CD4-positive, alpha-beta T cell treated with Interleukin-2 at 100 ng/mL for 4 hours (primary cell): ENCODE measurements around the gene BCL10.
"Not testable (repeated sequence)": the region's sequence is repeated elsewhere in the genome, so short reads cannot be mapped to it uniquely, and the experiment has no call there.

Experiments
- DNase-seq: peaks from one replicate; pipeline ENCODE4 v3.0.0-alpha.2; 2020; ENCODE audit warnings: low spot score

The BCL10 gene

DNA sequence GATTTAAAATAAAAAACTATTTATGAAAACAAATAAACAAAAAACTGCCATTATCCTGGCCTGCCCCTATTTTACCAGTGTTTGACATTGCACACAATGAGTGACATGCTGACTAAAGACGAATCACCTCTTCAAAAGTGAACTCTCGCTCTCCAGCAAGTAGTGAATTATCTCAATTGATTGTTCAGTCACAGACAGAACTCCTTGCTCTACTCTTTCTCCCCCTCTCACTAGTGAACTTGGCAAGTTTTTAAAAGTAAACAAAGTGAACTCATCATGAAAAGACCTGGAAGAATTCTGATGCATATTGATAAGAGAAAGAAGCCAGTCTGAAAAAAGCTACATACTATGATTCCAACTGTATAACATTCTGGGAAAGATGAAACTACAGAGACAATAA is 12.3 kb downstream of the BCL10 start:
- no peak for DNase-seq

GRCh38 chr1:85262985-85263384 is 13.4 kb downstream of the BCL10 start:
- DNase-seq = no peak

GRCh38 chr1:85259912-85260274 is 16.5 kb downstream of the BCL10 start:
- no peak for DNase-seq

- peak; percentile 94 for DNase-seq
Measured at GRCh38 chr1:85259118-85259911, 17.1 kb downstream of the BCL10 start, which contains the start of gene C1orf52. Gene C1orf52 (minus strand): TSS chr1:85259662. CDS start chr1:85259633, 29 bp downstream.

GRCh38 chr1:85258536-85259117 is 17.8 kb downstream of the BCL10 start:
- DNase-seq = no peak

GRCh38 chr1:85249042-85249441 is 27.4 kb downstream of the BCL10 start:
- DNase-seq = not testable (repeated sequence)

DNA sequence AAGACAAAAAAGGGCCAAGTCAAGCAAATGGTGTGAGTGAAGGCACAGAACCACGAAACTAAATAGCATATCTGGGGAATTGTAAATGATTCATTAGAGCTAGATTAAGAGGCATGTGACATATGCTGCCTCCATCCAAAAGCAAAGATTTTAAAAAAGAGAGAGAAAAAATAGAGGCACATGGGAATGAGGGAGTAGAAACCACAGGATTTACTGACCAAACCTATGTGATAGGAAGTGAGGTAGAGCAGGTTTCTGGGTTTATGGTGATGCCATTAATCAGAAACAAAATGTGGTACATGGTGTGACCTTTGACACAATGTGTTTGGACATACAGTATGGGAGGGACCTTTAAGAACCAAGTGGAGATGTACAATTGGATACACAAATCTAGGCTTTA is 30.5 kb downstream of the BCL10 start:
- no peak for DNase-seq

DNA sequence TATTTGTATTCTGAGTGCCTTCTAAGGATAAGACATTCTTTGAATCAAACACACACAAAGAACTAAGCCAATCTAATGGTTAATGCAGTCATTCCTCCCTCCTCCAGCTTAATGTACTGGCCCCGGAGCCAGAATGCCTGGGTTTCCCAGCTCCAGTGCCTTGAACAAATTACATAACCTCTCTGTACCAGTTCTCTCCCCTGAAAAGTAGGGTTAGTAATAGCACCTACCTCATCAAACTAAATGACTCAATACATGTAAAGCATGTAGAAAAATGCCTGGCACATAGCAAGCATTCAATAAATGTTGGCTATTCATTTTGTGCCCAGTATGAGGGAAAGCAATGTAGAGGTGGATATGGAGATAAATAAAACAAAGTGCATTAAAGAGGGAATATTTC is 31.0 kb downstream of the BCL10 start:
- DNase-seq = no peak

DNA sequence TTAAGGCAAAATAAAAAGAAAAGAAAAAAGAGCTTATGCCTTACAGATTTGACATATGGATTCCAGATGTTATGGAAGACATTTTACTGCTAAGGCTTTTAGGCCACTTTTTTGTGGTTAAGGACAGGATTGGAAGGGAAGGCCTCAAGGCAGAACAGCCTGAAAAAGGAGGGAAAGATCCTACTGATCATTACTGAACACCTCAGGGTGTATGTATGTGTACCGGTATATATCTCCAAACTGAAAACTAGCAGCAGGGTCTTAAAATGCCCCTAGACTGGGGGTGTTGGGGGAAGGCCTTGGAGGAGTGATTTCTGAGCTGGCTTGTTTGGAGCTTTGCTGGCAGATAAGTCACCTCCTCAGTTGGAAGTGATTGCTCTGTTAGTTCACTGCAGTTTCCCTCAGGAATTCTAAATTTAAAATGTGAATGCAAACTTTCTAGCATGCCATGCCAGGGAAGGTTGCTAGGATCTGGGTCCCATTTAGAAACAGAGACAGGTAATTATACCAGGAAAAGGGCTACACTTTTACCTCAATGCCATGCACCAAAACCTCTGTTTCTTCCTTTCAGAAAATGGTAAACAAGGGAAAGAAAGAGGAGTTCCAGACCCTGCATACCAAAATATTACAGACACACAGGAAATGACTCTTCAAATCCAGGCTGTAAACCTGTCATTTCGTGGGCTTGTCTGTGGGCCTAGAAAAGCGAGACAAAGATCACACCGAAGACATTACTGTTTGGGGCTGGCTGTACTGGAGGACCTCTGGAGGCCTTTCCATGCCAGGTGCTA is 32.0 kb downstream of the BCL10 start:
- no peak for DNase-seq

DNA sequence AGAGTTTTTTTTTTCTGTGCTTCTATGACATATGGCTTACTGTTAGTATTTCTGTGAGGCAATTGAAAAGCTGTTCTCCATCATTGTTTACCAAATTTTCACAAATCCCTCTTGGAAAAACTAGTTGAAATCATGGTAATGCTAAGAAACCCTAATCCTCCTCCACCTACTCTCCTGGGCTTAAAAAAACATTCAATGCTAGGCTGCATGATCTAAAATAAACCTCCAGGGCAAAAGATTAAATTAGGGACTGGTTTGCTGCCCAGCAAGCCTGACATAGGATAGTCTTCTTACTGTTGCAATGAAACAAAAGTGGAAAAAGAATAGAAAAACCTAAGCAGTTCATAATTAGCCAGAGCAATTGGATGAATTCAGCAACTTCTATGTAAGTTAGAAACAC is 33.1 kb downstream of the BCL10 start:
- no peak for DNase-seq

GRCh38 chr1:85240643-85241042 is 35.8 kb downstream of the BCL10 start:
- DNase-seq = no peak

- DNase-seq = peak; percentile 30
Measured at GRCh38 chr1:85240174-85240601, 36.2 kb downstream of the BCL10 start.

DNA sequence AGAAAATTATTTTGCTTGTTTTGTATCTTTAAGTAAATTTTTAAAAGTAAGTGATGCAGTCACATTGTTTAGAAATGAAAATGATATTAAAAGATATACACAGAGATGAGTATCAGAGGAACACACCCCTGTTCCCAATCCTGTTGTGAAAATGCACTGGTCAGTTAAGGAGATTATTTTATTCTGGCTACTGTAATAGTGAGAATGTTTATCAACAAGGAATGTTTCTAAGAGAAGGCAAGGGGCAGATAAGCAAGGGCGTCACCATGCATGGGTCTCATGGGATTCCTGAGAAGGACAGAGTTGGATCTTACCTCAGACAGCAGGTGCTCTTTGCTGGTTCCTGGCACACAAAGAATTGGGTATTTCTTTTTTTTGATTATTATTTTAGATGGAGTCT is 38.8 kb downstream of the BCL10 start:
- no peak for DNase-seq

DNA sequence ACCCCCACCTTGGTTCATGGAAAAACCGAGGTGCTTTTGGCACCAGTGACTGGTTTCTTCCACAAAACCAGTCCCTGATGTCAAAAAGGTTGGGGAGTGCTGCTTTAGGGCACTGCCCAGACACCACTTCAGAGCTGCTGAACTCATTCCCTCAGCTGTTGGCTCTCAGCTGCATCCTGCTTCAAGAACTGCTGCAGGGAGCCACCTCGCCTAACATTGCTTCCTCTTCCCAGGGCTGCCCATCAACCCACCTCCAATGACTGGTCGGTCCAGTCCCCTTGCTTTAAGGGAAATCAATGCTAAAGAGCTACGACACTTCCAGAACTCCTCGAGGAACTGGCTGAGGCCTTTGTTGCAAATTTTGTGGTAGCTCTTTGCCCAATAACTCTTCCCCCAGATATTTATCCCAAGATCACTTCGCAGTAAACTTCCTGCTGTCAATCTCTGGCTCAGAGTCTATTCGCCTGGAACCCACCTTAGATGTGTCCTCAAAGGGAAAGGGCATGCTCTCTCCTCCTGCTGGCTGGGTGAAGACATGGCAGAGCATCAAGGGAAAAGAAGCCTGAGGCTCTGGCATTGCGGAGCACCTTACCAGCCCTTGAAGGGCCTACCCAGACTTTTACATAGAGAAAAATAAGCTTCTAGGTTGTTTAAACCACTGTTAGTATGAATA is 46.0 kb downstream of the BCL10 start:
- DNase-seq = no peak

DNA sequence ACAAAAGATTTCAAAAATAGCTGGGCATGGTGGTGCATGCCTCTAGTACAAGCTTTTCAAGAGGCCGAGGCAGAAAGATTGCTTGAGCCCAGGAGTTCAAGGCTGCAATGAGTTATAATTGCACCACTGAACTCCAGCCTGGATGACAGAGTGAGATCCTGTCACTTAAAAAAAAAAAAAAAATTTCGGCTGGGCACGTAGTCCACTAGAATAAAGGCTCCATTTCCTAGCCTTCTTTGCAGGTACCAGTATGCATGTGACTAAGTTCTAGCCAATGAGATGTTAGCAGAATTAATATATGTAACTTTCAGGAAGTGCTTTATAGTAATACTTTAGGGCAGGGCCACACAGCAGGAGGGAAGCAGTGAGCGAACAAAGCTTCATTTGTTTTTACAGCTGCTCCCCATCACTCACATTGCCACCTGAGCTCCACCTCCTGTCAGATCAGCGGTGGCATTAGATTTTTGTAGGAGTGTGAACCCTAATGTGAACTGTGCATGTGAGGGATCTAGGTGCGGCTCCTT is 46.8 kb downstream of the BCL10 start:
- DNase-seq = no peak

DNA sequence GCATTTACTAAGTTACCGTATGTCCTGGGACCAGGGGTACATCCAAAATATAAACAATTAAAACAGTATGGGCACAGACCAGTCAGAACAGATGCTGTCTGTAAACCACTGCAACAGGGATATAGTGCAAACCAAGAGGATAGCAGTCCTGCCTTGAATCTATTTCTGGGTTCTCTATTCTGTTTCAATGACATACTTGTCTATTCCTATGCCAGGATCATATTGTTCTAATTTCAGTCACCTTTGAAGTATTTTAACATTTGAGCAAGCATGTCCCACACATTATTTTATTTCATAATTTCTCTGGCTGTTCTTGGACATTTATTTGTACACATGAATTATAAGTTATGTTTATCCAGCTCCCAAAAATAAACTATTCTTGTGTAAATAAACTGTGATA is 47.5 kb downstream of the BCL10 start:
- no peak for DNase-seq

DNA sequence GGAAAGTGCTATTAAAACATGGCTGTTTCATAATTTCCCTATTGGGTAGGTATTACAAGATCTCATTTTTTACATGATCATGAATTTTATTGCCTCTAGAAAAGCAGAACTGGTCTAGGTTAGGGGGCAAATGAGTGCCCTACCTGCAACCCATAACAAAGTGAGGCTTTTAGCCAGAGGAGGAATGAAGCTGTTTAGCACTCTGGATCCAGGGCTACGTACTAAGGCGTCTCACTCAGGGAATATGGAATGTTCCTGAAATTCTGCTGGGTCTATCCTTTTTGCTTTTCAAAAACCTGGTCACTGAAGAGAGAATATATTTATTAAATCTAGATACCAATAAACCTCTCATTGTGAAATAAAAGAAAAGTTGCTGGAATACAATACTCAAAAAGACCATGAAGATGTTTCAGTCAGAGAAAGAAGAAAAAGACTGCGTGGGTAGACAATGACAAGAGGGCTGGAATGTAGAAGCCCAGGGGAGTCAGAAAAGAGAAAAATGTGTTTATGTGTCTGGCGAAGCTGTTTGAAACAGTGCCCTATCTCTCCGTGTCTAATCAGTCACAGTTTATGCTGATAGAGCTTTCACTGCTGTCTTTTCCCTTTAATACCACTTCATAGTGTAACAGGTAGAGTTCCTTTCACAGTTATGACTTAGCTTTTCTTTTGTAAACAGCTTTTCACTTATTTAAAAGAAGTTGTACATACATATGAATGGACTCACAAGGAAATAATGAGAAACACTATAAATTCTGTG is 50.6 kb downstream of the BCL10 start:
- DNase-seq = no peak

- DNase-seq = no peak
Measured at GRCh38 chr1:85224734-85225623, 51.5 kb downstream of the BCL10 start.

DNA sequence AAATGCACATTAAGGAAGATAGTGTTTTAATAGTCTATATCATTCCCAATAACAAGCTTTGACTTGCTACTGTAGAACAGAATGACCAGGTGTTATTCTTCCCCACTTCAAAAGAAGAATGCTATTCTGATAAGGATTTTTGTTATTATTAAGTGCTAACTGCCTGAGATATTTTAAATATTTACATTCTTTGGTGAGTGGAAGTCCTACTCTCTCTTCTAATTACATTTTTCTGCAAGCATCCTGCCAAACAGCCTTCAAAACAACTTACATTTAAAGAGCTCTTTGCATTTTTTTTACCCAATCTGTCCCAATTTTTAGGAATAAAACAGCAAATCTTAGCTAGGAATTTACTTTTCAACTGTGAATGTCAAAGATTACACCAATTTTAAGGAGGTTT is 52.1 kb downstream of the BCL10 start:
- no peak for DNase-seq

DNA sequence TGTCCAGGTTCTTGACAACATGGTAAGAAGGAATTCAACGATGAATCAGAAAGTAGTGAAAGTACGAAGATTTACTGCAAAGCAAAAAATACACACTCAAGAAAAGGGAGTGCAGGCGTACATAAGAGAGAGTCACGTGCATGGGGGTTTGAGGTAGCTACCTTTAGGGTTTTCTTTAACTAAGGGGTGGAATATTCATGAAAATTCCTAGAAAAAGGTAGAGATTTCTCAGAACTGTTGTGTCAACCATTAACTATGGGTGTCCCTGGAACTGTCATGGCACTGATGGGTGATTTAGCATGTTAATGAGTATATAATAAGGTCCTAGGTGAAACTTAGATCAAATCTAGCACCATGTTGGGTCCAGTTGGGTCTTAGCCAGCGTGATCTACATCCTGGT is 53.1 kb downstream of the BCL10 start:
- no peak for DNase-seq
